22Rv1 (cell line): ENCODE data around the gene TBC1D16.

ENCODE experiments used
- H3K27ac ChIP-seq: fragments of 450-650 bp; 2 replicates; pipeline ENCODE4 v1.5.1; 2017
- CTCF ChIP-seq: fragments of 450-650 bp; IDR thresholded peaks from 2 replicates; pipeline ENCODE4 v1.5.1; 2017; ENCODE audit warnings: mild to moderate bottlenecking
- ZFX ChIP-seq: fragments of 450-650 bp; IDR thresholded peaks from 2 replicates; pipeline ENCODE4 v1.6.1; 2017; ENCODE audit warnings: antibody characterized with exemption, borderline replicate concordance

The TBC1D16 gene

GRCh38 chr17:80071116-80071841 lies 35.6 kb upstream of the TBC1D16 start:
- H3K27ac ChIP-seq = no peak overlapping the region
- TF ChIP-seq CTCF (no peak), ZFX (no peak)

- TF ChIP-seq ZFX = no peak
- TF ChIP-seq CTCF = no peak
- no peak overlapping the region for H3K27ac ChIP-seq
Measured at GRCh38 chr17:80070375-80071115, 34.9 kb upstream of the TBC1D16 start.

GRCh38 chr17:80068301-80069222 lies 32.9 kb upstream of the TBC1D16 start:
- H3K27ac ChIP-seq = no peak overlapping the region
- TF ChIP-seq CTCF (no peak), ZFX (no peak)

- H3K27ac ChIP-seq = no peak overlapping the region
- TF ChIP-seq CTCF = no peak
- no peak for TF ChIP-seq ZFX
Measured at GRCh38 chr17:80067393-80067986, 31.8 kb upstream of the TBC1D16 start.

- no peak overlapping the region for H3K27ac ChIP-seq
- no peak for TF ChIP-seq CTCF
- TF ChIP-seq ZFX = no peak
Measured at GRCh38 chr17:80065478-80066170, 30.0 kb upstream of the TBC1D16 start.

- TF ChIP-seq CTCF = no peak
- TF ChIP-seq ZFX = no peak
- no peak overlapping the region for H3K27ac ChIP-seq
Measured at GRCh38 chr17:80064696-80065095, 29.0 kb upstream of the TBC1D16 start.
